ENCODE measurements around the gene UBE2J2.

The UBE2J2 gene

GRCh38 chr1:1260843-1261560 lies 12.7 kb downstream of the UBE2J2 start:
- no peak for TF ChIP-seq PPARA (CRISPR knock-in tag; IDR thresholded peaks at IDR 0.05; ENCODE audit: borderline replicate concordance)
- no peak for ATAC-seq

- no peak for ATAC-seq
- TF ChIP-seq ZFP3 (CRISPR knock-in tag; IDR thresholded peaks at IDR 0.05) (no peak), RARB (CRISPR knock-in tag; IDR thresholded peaks at IDR 0.05) (no peak), ZNF70 (CRISPR knock-in tag; IDR thresholded peaks at IDR 0.05) (no peak), POU6F1 (CRISPR knock-in tag; IDR thresholded peaks at IDR 0.05; ENCODE audit: borderline replicate concordance, low read depth) (no peak), PPARA (CRISPR knock-in tag; IDR thresholded peaks at IDR 0.05; ENCODE audit: borderline replicate concordance) (no peak), TOX (CRISPR knock-in tag; IDR thresholded peaks at IDR 0.05; ENCODE audit: borderline replicate concordance) (no peak), ZFP30 (CRISPR knock-in tag; IDR thresholded peaks at IDR 0.05) (no peak), ZNF8 (CRISPR knock-in tag; IDR thresholded peaks at IDR 0.05) (no peak), ISL1 (CRISPR knock-in tag; IDR thresholded peaks at IDR 0.05) (no peak), ESRRG (CRISPR knock-in tag; IDR thresholded peaks at IDR 0.05) (no peak), TCF4 (CRISPR knock-in tag; IDR thresholded peaks at IDR 0.05; ENCODE audit: borderline replicate concordance) (no peak), SNAI2 (CRISPR knock-in tag; IDR thresholded peaks at IDR 0.05) (no peak), TSHZ2 (CRISPR knock-in tag; IDR thresholded peaks at IDR 0.05) (no peak), ARNTL (CRISPR knock-in tag; IDR thresholded peaks at IDR 0.05; ENCODE audit: borderline replicate concordance, low read depth) (no peak)
These were observed 13.6 kb downstream of the UBE2J2 start for GRCh38 chr1:1259951-1260600.

- TF ChIP-seq PPARA (CRISPR knock-in tag; IDR thresholded peaks at IDR 0.05; ENCODE audit: borderline replicate concordance) (no peak), TSHZ2 (CRISPR knock-in tag; IDR thresholded peaks at IDR 0.05) (no peak), ZNF8 (CRISPR knock-in tag; IDR thresholded peaks at IDR 0.05) (no peak), ZNF565 (CRISPR knock-in tag; conservative IDR thresholded peaks at IDR 0.05; ENCODE audit: low read depth) (no peak), BACH2 (CRISPR knock-in tag; IDR thresholded peaks at IDR 0.05; ENCODE audit: borderline replicate concordance) (no peak), RARB (CRISPR knock-in tag; IDR thresholded peaks at IDR 0.05) (no peak), ISL1 (CRISPR knock-in tag; IDR thresholded peaks at IDR 0.05) (no peak), ESRRG (CRISPR knock-in tag; IDR thresholded peaks at IDR 0.05) (no peak), ARNTL (CRISPR knock-in tag; IDR thresholded peaks at IDR 0.05; ENCODE audit: borderline replicate concordance, low read depth) (no peak), ZFP30 (CRISPR knock-in tag; IDR thresholded peaks at IDR 0.05) (no peak), ZNF70 (CRISPR knock-in tag; IDR thresholded peaks at IDR 0.05) (no peak), TCF4 (CRISPR knock-in tag; IDR thresholded peaks at IDR 0.05; ENCODE audit: borderline replicate concordance) (no peak), TOX (CRISPR knock-in tag; IDR thresholded peaks at IDR 0.05; ENCODE audit: borderline replicate concordance) (no peak), SNAI2 (CRISPR knock-in tag; IDR thresholded peaks at IDR 0.05) (no peak)
- ATAC-seq, result no peak
These were observed 14.1 kb downstream of the UBE2J2 start for GRCh38 chr1:1259540-1259939.

- ATAC-seq, result no peak
- TF ChIP-seq TSHZ2 (CRISPR knock-in tag; IDR thresholded peaks at IDR 0.05) (no peak), ARNTL (CRISPR knock-in tag; IDR thresholded peaks at IDR 0.05; ENCODE audit: borderline replicate concordance, low read depth) (no peak), TCF4 (CRISPR knock-in tag; IDR thresholded peaks at IDR 0.05; ENCODE audit: borderline replicate concordance) (no peak), ZNF565 (CRISPR knock-in tag; conservative IDR thresholded peaks at IDR 0.05; ENCODE audit: low read depth) (no peak), GLIS3 (CRISPR knock-in tag; IDR thresholded peaks at IDR 0.05) (no peak), BACH2 (CRISPR knock-in tag; IDR thresholded peaks at IDR 0.05; ENCODE audit: borderline replicate concordance) (no peak)
These were observed 14.6 kb downstream of the UBE2J2 start for GRCh38 chr1:1259119-1259488.

Data from SK-N-SH treated with all-trans-retinoic acid at 6 μM for 48 hours (cell line).